Keratinocyte (primary cell): Measurements from ENCODE around the gene NAMPT. TPM values are rescaled to one million over a fixed set of nuclear protein-coding genes. Genes with fewer than 3 reads are reported as not detected.
A peak's percentile ranks its signal among the peaks of the same experiment; 100 is the strongest.

ENCODE experiments used
- DNase-seq: peaks from one replicate; pipeline ENCODE4 v3.0.0-alpha.2; 2011; ENCODE audit warnings: low read depth, missing footprints, low spot score
- FAIRE-seq: peaks from 2 replicates; lab custom pipeline; 2011; peaks lifted over from hg19 to GRCh38; lab: Jason Lieb, UNC
- H2AFZ ChIP-seq: 2 replicates; pipeline ENCODE4 v1.6.0; 2012; ENCODE audit warnings: low read length, control low read depth, inconsistent platforms; ENCODE audit not compliant: control insufficient read depth
- H3K27ac ChIP-seq: 2 replicates; pipeline ENCODE4 v1.5.1; 2011; ENCODE audit warnings: low read length; ENCODE audit not compliant: control insufficient read depth, insufficient read depth
- H3K27me3 ChIP-seq: 3 replicates; pipeline ENCODE4 v1.6.0; 2011; ENCODE audit warnings: low read length; ENCODE audit not compliant: control insufficient read depth, insufficient read depth; ENCODE audit errors: extremely low read depth
- H3K36me3 ChIP-seq, 2 experiments: 2 replicates in 1 of 2; 3 replicates in 1 of 2; pipeline ENCODE4 v1.5.1; 2011; ENCODE audit warnings: low read length in 2 of 2, mild to moderate bottlenecking in 1 of 2; ENCODE audit not compliant: control insufficient read depth in 2 of 2, insufficient read depth in 2 of 2; ENCODE audit errors: extremely low read depth in 1 of 2
- H3K4me1 ChIP-seq: 3 replicates; pipeline ENCODE4 v1.5.1; 2011; ENCODE audit warnings: low read length; ENCODE audit not compliant: control insufficient read depth, insufficient read depth; ENCODE audit errors: extremely low read depth
- H3K4me2 ChIP-seq: 3 replicates; pipeline ENCODE4 v1.6.0; 2011; ENCODE audit warnings: low read depth, low read length; ENCODE audit not compliant: control insufficient read depth, insufficient read depth; ENCODE audit errors: extremely low read depth
- H3K4me3 ChIP-seq, 3 experiments: fragments of 200-600 bp in 1 of 3; sonication (generic) in 1 of 3; 2 replicates in 2 of 3; 3 replicates in 1 of 3; pipeline ENCODE4 v1.5.1; 2011 to 2016; ENCODE audit warnings: low read length in 3 of 3, mild to moderate bottlenecking in 3 of 3, control low read depth in 2 of 3, inconsistent platforms in 1 of 3, low read depth in 1 of 3, mixed read lengths in 1 of 3, mixed run types in 1 of 3, moderate library complexity in 1 of 3; ENCODE audit not compliant: control insufficient read depth in 2 of 3, insufficient read depth in 2 of 3; ENCODE audit errors: extremely low read depth in 1 of 3
- H3K79me2 ChIP-seq: 2 replicates; pipeline ENCODE4 v1.6.0; 2012; ENCODE audit warnings: low read length; ENCODE audit not compliant: control insufficient read depth, insufficient read depth
- H3K9ac ChIP-seq: 3 replicates; pipeline ENCODE4 v1.6.0; 2011; ENCODE audit warnings: low read length; ENCODE audit not compliant: control insufficient read depth, insufficient read depth; ENCODE audit errors: extremely low read depth
- H3K9me1 ChIP-seq: 3 replicates; pipeline ENCODE4 v1.6.0; 2011; ENCODE audit warnings: low read length; ENCODE audit not compliant: control insufficient read depth, insufficient read depth; ENCODE audit errors: extremely low read depth
- H3K9me3 ChIP-seq: 2 replicates; pipeline ENCODE4 v1.5.1; 2012; ENCODE audit warnings: low read depth, low read length; ENCODE audit not compliant: control insufficient read depth
- H4K20me1 ChIP-seq: 3 replicates; pipeline ENCODE4 v1.6.0; 2011; ENCODE audit warnings: low read length; ENCODE audit not compliant: control insufficient read depth, insufficient read depth; ENCODE audit errors: extremely low read depth
- CTCF ChIP-seq, 3 experiments: IDR thresholded peaks in 1 of 3; conservative IDR thresholded peaks in 1 of 3; optimal IDR thresholded peaks in 1 of 3; 2 replicates in 2 of 3; 3 replicates in 1 of 3; pipeline versions ENCODE3 to v1.5.1; 2011; ENCODE audit warnings: low read length in 3 of 3, mild to moderate bottlenecking in 3 of 3, moderate library complexity in 2 of 3, control low read depth in 1 of 3, inconsistent platforms in 1 of 3; ENCODE audit not compliant: insufficient read depth in 2 of 3; ENCODE audit errors: extremely low read depth in 1 of 3
- EZH2 ChIP-seq: IDR thresholded peaks from one replicate; pipeline ENCODE4 v1.6.1; 2012; ENCODE audit warnings: inconsistent platforms, mild to moderate bottlenecking, low read length, moderate library complexity
- dilution Hi-C: fragments of 300-500 bp; cut with MboI; formaldehyde crosslinking; loops from one replicate; pipeline ENCODE4 v1.7.0; 2020; ENCODE audit warnings: low sequenced_read_pairs; ENCODE audit not compliant: extremely low pct_ligation_motif_present
- polyA minus RNA-seq, 3 experiments: library from RNA; depleted of rRNA, polyadenylated mRNA; stranded (reverse); fragments of >200 nt; gene quantifications; 1 replicate in 1 of 3; 2 replicates in 1 of 3; 3 replicates in 1 of 3; pipeline ENCODE4 v1.2.3, GENCODE V29; 2011
- polyA plus RNA-seq, 5 experiments: library from polyadenylated mRNA; depleted of rRNA in 3 of 5; stranded (reverse) in 3 of 5; stranded (forward) in 1 of 5; unstranded in 1 of 5; fragments of >200 nt; gene quantifications; 1 replicate in 1 of 5; 2 replicates in 3 of 5; 3 replicates in 1 of 5; pipeline versions ENCODE4 v1.2.1 to v1.2.3, GENCODE V29; 2011 to 2012; ENCODE audit warnings: missing spikeins in 2 of 5, low read depth in 1 of 5, low replicate concordance in 1 of 5

Gene NAMPT
- polyA plus RNA-seq (59.3 to 94.2 TPM (median 71.7 TPM) in 3 replicates), polyA minus RNA-seq (9.7 to 80.6 TPM (median 44.1 TPM) in 3 replicates)
- polyA plus RNA-seq (2011; ENCODE audit: low read depth): 149 TPM
- polyA plus RNA-seq (2011; cell fraction: cytosol; rRNA removed): 34.6 and 79.9 TPM in 2 replicates
- 49.2 and 66.6 TPM in 2 replicates for polyA plus RNA-seq (2011; cell fraction: nucleus; rRNA removed)
- polyA plus RNA-seq (2012; ENCODE audit: low replicate concordance): 94.5 and 137 TPM in 2 replicates
- polyA minus RNA-seq (2011; cell fraction: cytosol; rRNA and poly(A)+ RNA removed): 95.9 TPM
- 71.0 and 136 TPM in 2 replicates for polyA minus RNA-seq (2011; cell fraction: nucleus; rRNA and poly(A)+ RNA removed)

- Histone ChIP-seq H3K79me2 (peaks cover 44% of the 10 kb centered on the region), H3K36me3 (no peaks in the 10 kb centered on the region), H3K9ac (peak within 1 kb of the TSS; percentile 97), H3K4me2 (peak within 1 kb of the TSS; percentile 96), H4K20me1 (peaks cover 3% of the 10 kb centered on the region), H3K9me1 (peaks cover 4% of the 10 kb centered on the region), H3K27me3 (no peaks in the 10 kb centered on the region), H3K27ac (peak within 1 kb of the TSS; percentile 98), H3K4me3 (peak within 1 kb of the TSS; percentile 69 to 99 (median 93)), H2AFZ (peak within 1 kb of the TSS; percentile 96), H3K9me3 (no peaks in the 10 kb centered on the region), H3K4me1 (peaks cover 15% of the 10 kb centered on the region)
- TF ChIP-seq EZH2 (no peak), CTCF (optimal IDR thresholded peaks at IDR 0.05 in 1 of 3, IDR thresholded peaks at IDR 0.05 in 1 of 3, conservative IDR thresholded peaks at IDR 0.05 in 1 of 3; ENCODE audit: extremely low read depth in 1 of 3, insufficient read depth in 2 of 3, low read length in 3 of 3) (no peak)
- dilution Hi-C loops: no loop called here
- FAIRE-seq: no peak
- no peak for DNase-seq
Observed at GRCh38 chr7:106284714-106285050, at the start of gene NAMPT. Gene NAMPT, minus strand, starts transcription at chr7:106284983. Its CDS starts 99 bp downstream, at chr7:106284884.

GRCh38 chr7:106332201-106332600, 47.4 kb upstream of the NAMPT start:
- Histone ChIP-seq H3K4me1 (peaks cover 12% of the 10 kb centered on the region), H3K79me2 (no peaks in the 10 kb centered on the region), H3K9me1 (no peaks in the 10 kb centered on the region), H3K36me3 (no peaks in the 10 kb centered on the region), H3K27ac (no peak overlapping the region), H2AFZ (no peak overlapping the region), H3K4me3 (no peak overlapping the region), H3K27me3 (no peaks in the 10 kb centered on the region), H4K20me1 (no peaks in the 10 kb centered on the region), H3K4me2 (no peak overlapping the region), H3K9me3 (no peaks in the 10 kb centered on the region), H3K9ac (no peak overlapping the region)
- FAIRE-seq: no peak
- dilution Hi-C loops: no loop called here
- DNase-seq: no peak
- TF ChIP-seq EZH2 (no peak), CTCF (optimal IDR thresholded peaks at IDR 0.05 in 1 of 3, IDR thresholded peaks at IDR 0.05 in 1 of 3, conservative IDR thresholded peaks at IDR 0.05 in 1 of 3; ENCODE audit: extremely low read depth in 1 of 3, insufficient read depth in 2 of 3, low read length in 3 of 3) (no peak)
